Measurements from ENCODE around the gene CKMT2. TPM values are rescaled to one million over a fixed set of nuclear protein-coding genes. Genes with fewer than 3 reads are reported as not detected.
A peak's percentile ranks its signal among the peaks of the same experiment; 100 is the strongest.

The CKMT2 gene
- total RNA-seq, 1 experiment from 2014 or later: not detected

- H4K20me1 ChIP-seq (ENCODE audit: low read length): no peaks in the 10 kb centered on the region
- ATAC-seq: no peak
- H3K36me3 ChIP-seq (ENCODE audit: low read depth, low read length): no peaks in the 10 kb centered on the region
- no peaks in the 10 kb centered on the region for H3F3A ChIP-seq (ENCODE audit: low read length, unreplicated experiment)
- POLR2A ChIA-PET (ENCODE audit: unreplicated experiment): no interaction called here
- no peaks in the 10 kb centered on the region for H3K9me3 ChIP-seq (ENCODE audit: low read length)
- no peak overlapping the region for H3K9ac ChIP-seq (ENCODE audit: low read length)
- BruUV-seq (replicated peaks): no TSS peak
- intact Hi-C loops (cut with micrococcal nuclease): no loop called here
- peaks cover 16% of the 10 kb centered on the region for H3K4me1 ChIP-seq (ENCODE audit: insufficient read depth, low read length)
- DNase-seq: no peak
- H3K4me3 ChIP-seq (ENCODE audit: low read length): no peak overlapping the region
- H3K27me3 ChIP-seq (ENCODE audit: low read length): no peaks in the 10 kb centered on the region
- no peaks in the 10 kb centered on the region for H3K9me2 ChIP-seq (replicated peaks; ENCODE audit: low read length)
- no peak overlapping the region for H3K27ac ChIP-seq (ENCODE audit: low read length)
- H3K4me2 ChIP-seq (ENCODE audit: low read length): no peak overlapping the region
- H3K79me2 ChIP-seq (ENCODE audit: low read length): no peaks in the 10 kb centered on the region
- no peak for TF ChIP-seq EZH2 (IDR thresholded peaks at IDR 0.05; ENCODE audit: low read length, unreplicated experiment)
- no peak for TF ChIP-seq EZH2phosphoT487 (IDR thresholded peaks at IDR 0.05; ENCODE audit: borderline replicate concordance, low read length)
- no peak for TF ChIP-seq CTCF (conservative IDR thresholded peaks at IDR 0.05; ENCODE audit: low read depth, low read length)
- CTCF ChIA-PET: no interaction called here
- H2AFZ ChIP-seq (ENCODE audit: low read length): no peak overlapping the region
Measured at GRCh38 chr5:81205058-81205457, 28.1 kb upstream of the CKMT2 start.

GRCh38 chr5:81207009-81207408 lies 26.1 kb upstream of the CKMT2 start:
- TF ChIP-seq EZH2phosphoT487 (IDR thresholded peaks at IDR 0.05; ENCODE audit: borderline replicate concordance, low read length) (no peak), CTCF (conservative IDR thresholded peaks at IDR 0.05; ENCODE audit: low read depth, low read length) (peak; percentile 42; the same call in 1 of the 2 replicates)
- Histone ChIP-seq H3K36me3 (ENCODE audit: low read depth, low read length) (no peaks in the 10 kb centered on the region), H3K9ac (ENCODE audit: low read length) (no peak overlapping the region), H3K4me2 (ENCODE audit: low read length) (no peak overlapping the region), H2AFZ (ENCODE audit: low read length) (no peak overlapping the region), H4K20me1 (ENCODE audit: low read length) (no peaks in the 10 kb centered on the region), H3K4me1 (ENCODE audit: insufficient read depth, low read length) (peaks cover 17% of the 10 kb centered on the region), H3K27me3 (ENCODE audit: low read length) (no peaks in the 10 kb centered on the region), H3K79me2 (ENCODE audit: low read length) (no peaks in the 10 kb centered on the region), H3K9me2 (replicated peaks; ENCODE audit: low read length) (no peaks in the 10 kb centered on the region), H3F3A (ENCODE audit: low read length, unreplicated experiment) (no peaks in the 10 kb centered on the region), H3K9me3 (ENCODE audit: low read length) (no peaks in the 10 kb centered on the region), H3K4me3 (ENCODE audit: low read length) (no peak overlapping the region), H3K27ac (ENCODE audit: low read length) (no peak overlapping the region)
- ATAC-seq (peak; percentile 33; the same call in 1 of the 2 replicates), DNase-seq (no peak)
- ChIA-PET POLR2A (ENCODE audit: unreplicated experiment) (no interaction called here), CTCF (no interaction called here)
- intact Hi-C loops (cut with micrococcal nuclease): no loop called here
- no TSS peak for BruUV-seq (replicated peaks)

GRCh38 chr5:81208904-81209303 lies 24.2 kb upstream of the CKMT2 start:
- intact Hi-C loops (cut with micrococcal nuclease): no loop called here
- Histone ChIP-seq H3K4me3 (ENCODE audit: low read length) (no peak overlapping the region), H3K27ac (ENCODE audit: low read length) (peak overlapping the region; percentile 47), H3K79me2 (ENCODE audit: low read length) (no peaks in the 10 kb centered on the region), H3K27me3 (ENCODE audit: low read length) (no peaks in the 10 kb centered on the region), H3K4me2 (ENCODE audit: low read length) (peak overlapping the region; percentile 33; the same call in 1 of the 2 replicates), H3K36me3 (ENCODE audit: low read depth, low read length) (no peaks in the 10 kb centered on the region), H3K9me3 (ENCODE audit: low read length) (no peaks in the 10 kb centered on the region), H2AFZ (ENCODE audit: low read length) (no peak overlapping the region), H4K20me1 (ENCODE audit: low read length) (no peaks in the 10 kb centered on the region), H3F3A (ENCODE audit: low read length, unreplicated experiment) (no peaks in the 10 kb centered on the region), H3K9me2 (replicated peaks; ENCODE audit: low read length) (no peaks in the 10 kb centered on the region), H3K9ac (ENCODE audit: low read length) (no peak overlapping the region), H3K4me1 (ENCODE audit: insufficient read depth, low read length) (peaks cover 24% of the 10 kb centered on the region)
- DNase-seq: peak; percentile 70
- ChIA-PET POLR2A (ENCODE audit: unreplicated experiment) (no interaction called here), CTCF (no interaction called here)
- TF ChIP-seq EZH2phosphoT487 (IDR thresholded peaks at IDR 0.05; ENCODE audit: borderline replicate concordance, low read length): no peak
- TF ChIP-seq CTCF (conservative IDR thresholded peaks at IDR 0.05; ENCODE audit: low read depth, low read length): no peak
- TF ChIP-seq EZH2 (IDR thresholded peaks at IDR 0.05; ENCODE audit: low read length, unreplicated experiment): no peak
- ATAC-seq: peak; percentile 83
- no TSS peak for BruUV-seq (replicated peaks)
